GM19239 (cell line): Measurements from ENCODE around the gene BRK1.
"Not testable (repeated sequence)": the region's sequence is repeated elsewhere in the genome, so short reads cannot be mapped to it uniquely, and the experiment has no call there.

Experiments used
- DNase-seq: peaks from one replicate; pipeline ENCODE4 v3.0.0; 2011; ENCODE audit warnings: low spot score; ENCODE audit not compliant: insufficient read length
- FAIRE-seq: peaks from 2 replicates; lab custom pipeline; 2011; peaks lifted over from hg19 to GRCh38; lab: Jason Lieb, UNC

Gene BRK1

DNA sequence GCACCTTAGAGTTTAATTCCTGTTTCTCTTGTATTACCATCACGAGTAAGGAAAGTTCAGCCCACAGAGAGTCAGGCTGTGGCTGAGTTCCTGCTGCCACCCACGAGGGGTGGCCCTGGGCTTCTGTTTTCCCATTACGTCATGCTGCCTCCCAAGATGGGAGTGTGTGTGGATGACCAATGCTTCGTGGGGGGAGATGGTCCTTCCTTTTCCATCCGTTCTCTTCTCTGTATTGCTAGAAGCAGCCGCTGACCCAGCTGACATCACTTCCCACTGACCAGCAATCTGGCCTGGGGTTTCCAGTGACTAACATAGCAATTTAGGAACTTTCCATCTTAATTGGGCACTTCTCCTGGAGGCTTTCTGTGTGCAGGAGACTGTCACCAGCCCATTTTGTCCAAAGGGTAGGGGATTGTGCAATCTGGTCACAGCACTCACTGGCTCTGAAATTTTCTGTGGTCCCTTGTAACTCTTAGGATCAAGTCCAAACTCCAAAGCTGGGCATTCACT lies 58.5 kb downstream of the BRK1 start:
- peak; percentile 60 for FAIRE-seq
- no peak for DNase-seq

DNA sequence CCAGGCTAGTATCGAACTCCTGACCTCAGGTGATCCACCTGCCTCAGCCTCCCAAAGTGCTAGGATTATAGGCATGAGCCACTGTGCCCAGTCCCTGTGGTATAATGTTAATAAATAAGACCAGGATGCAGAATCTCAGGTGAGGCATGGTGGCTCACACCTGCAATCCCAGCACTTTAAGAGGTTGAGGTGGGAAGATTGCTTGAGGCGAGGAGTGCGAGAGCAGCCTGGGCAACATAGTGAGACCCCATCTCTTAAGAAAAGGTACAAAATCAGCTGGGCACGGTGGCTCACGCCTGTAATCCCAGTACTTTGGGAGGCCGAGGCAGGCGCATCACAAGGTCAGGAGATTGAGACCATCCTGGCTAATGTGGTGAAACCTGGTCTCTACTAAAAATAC lies 59.9 kb downstream of the BRK1 start:
- not testable (repeated sequence) for DNase-seq, FAIRE-seq

DNA sequence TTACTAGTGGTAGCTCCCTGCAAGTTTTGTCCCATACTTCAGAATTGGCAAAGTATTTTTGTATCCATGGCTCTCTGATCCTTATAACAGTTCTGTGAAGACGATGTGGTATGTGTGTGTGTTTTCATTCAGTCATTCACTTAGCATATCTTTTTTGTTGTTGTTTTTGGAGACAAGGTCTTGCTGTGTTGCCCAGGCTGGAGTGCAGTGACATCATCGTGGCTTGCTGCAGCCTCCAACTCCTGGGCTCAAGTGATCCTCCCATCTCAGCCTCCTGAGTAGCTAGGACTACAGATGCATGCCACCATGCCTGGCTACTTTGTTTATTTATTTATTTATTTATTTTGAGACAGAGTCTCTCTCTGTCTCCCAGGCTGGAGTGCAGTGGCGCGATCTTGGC lies 60.7 kb downstream of the BRK1 start:
- not testable (repeated sequence) for DNase-seq, FAIRE-seq
